Upper lobe of left lung (tissue), 4 donors: ENCODE results near the gene MCM5.

Experiments
- CTCF ChIP-seq, 6 experiments: fragments of 450-650 bp in 4 of 6; fragments of 200-600 bp in 2 of 6; sonication (generic) in 2 of 6; IDR thresholded peaks; one replicate each; pipeline ENCODE4 v1.5.1; 2016 to 2019; ENCODE audit warnings: antibody characterized with exemption in 6 of 6
- POLR2A ChIP-seq, 4 donors: fragments of 450-650 bp; IDR thresholded peaks; one replicate each; pipeline ENCODE4 v1.5.1; 2016 to 2017; ENCODE audit warnings: antibody characterized with exemption in 4 of 4, mild to moderate bottlenecking in 2 of 4

- TF ChIP-seq POLR2A (IDR thresholded peaks at IDR 0.05), result no peak
- no peak for TF ChIP-seq CTCF (IDR thresholded peaks at IDR 0.05)
These were observed 26.2 kb upstream of the MCM5 start for GRCh38 chr22:35373781-35374180.
